Left colon (tissue), 2 donors: ENCODE data around the gene SETD6. TPM values are rescaled to one million over a fixed set of nuclear protein-coding genes. Genes with fewer than 3 reads are reported as not detected.

Experiments
- ATAC-seq: fragments of 200-7000 bp; cut with Tn5 transposase; one replicate; pipeline ENCODE4 v1.9.1; 2020; ENCODE audit warnings: mild to moderate bottlenecking, moderate library complexity
- DNase-seq, 2 donors: peaks; one replicate each; pipeline ENCODE4 v3.0.0-alpha.2; 2020
- intact Hi-C, 2 donors: fragments of 100-400 bp; cut with DNase I in 1 of 2; cut with micrococcal nuclease in 1 of 2; formaldehyde crosslinking; loops; one replicate each; pipeline versions ENCODE4 v1.11.2 to v1.14.0; 2022; cut with DNase I, micrococcal nuclease
- total RNA-seq, 2 donors: library from RNA; stranded (reverse); fragmentation: NEBNext Ultra II Directional; extraction: Animal tissue kit (Norgen Biotek cat#: 25700); gene quantifications; one replicate each; pipeline ENCODE4 v1.2.1, GENCODE V29; 2021
- donor health status: DM: no; HTN: no; CAD: no.
- donor health status: DM: yes; HTN: yes; CAD: no.

Gene SETD6
- total RNA-seq, 2 donors from 2014 or later, result 11.4 to 13.8 TPM

GRCh38 chr16:58492066-58492465 lies 23.3 kb upstream of the SETD6 start:
- intact Hi-C loops, result loop anchor here in 1 of 2 donors (10.0 kb wide), 1 partner anchor 157 kb away; no protein-coding TSS in a partner anchor
- ATAC-seq, result no peak
- no peak for DNase-seq

GRCh38 chr16:58492735-58493134 lies 22.6 kb upstream of the SETD6 start:
- intact Hi-C loops, result loop anchor here in 1 of 2 donors (10.0 kb wide), 1 partner anchor 158 kb away; no protein-coding TSS in a partner anchor
- DNase-seq (no peak), ATAC-seq (peak; percentile 42)

GRCh38 chr16:58493756-58494431 lies 21.4 kb upstream of the SETD6 start:
- no peak for DNase-seq
- ATAC-seq, result no peak
- intact Hi-C loops, result loop anchor here in 1 of 2 donors (10.0 kb wide), 1 partner anchor 159 kb away; no protein-coding TSS in a partner anchor

GRCh38 chr16:58494981-58495520 lies 20.3 kb upstream of the SETD6 start:
- ATAC-seq, result peak; percentile 35
- intact Hi-C loops, result loop anchor here in 1 of 2 donors (10.0 kb wide), 1 partner anchor 160 kb away; no protein-coding TSS in a partner anchor

GRCh38 chr16:58495521-58496331 lies 19.6 kb upstream of the SETD6 start:
- DNase-seq, result no peak
- ATAC-seq, result no peak
- intact Hi-C loops, result loop anchor here in 1 of 2 donors (10.0 kb wide), 1 partner anchor 161 kb away; no protein-coding TSS in a partner anchor

More at GRCh38 chr16:58494981-58495520, 20.3 kb upstream of the SETD6 start:
- DNase-seq, result peak; percentile 59 to 60

GRCh38 chr16:58497468-58497867 lies 17.8 kb upstream of the SETD6 start:
- ATAC-seq (no peak), DNase-seq (no peak)
- intact Hi-C loops, result loop anchor here in 1 of 2 donors (10.0 kb wide), 1 partner anchor 163 kb away; no protein-coding TSS in a partner anchor

GRCh38 chr16:58497935-58498334 lies 17.4 kb upstream of the SETD6 start:
- intact Hi-C loops, result loop anchor here in 1 of 2 donors (10.0 kb wide), 1 partner anchor 163 kb away; no protein-coding TSS in a partner anchor
- DNase-seq (no peak), ATAC-seq (no peak)

- intact Hi-C loops, result loop anchor here in 1 of 2 donors (10.0 kb wide), 1 partner anchor 164 kb away; no protein-coding TSS in a partner anchor
- ATAC-seq (no peak), DNase-seq (no peak)
Measured at GRCh38 chr16:58498341-58499091, 16.8 kb upstream of the SETD6 start.

GRCh38 chr16:58499092-58499511 lies 16.2 kb upstream of the SETD6 start:
- DNase-seq, result no peak
- intact Hi-C loops, result loop anchor here in 1 of 2 donors (10.0 kb wide), 1 partner anchor 164 kb away; no protein-coding TSS in a partner anchor
- no peak for ATAC-seq

- intact Hi-C loops, result loop anchor here in 1 of 2 donors (10.0 kb wide), 1 partner anchor 165 kb away; no protein-coding TSS in a partner anchor
- ATAC-seq, result peak; percentile 57
- DNase-seq, result peak; percentile 48 to 53
Measured at GRCh38 chr16:58499615-58500351, 15.5 kb upstream of the SETD6 start, which contains the start of gene NDRG4. TSS of gene NDRG4 (plus strand) at chr16:58500143. CDS start at chr16:58500249, 106 bp downstream.

GRCh38 chr16:58500430-58501241 lies 14.7 kb upstream of the SETD6 start:
- DNase-seq (no peak), ATAC-seq (peak; percentile 12)
- intact Hi-C loops, result no loop called here

GRCh38 chr16:58501242-58502131 lies 13.8 kb upstream of the SETD6 start:
- intact Hi-C loops, result no loop called here
- ATAC-seq, result peak; percentile 65
- peak in 1 of 2 donors; percentile 49 for DNase-seq

- DNase-seq, result no peak
- intact Hi-C loops, result no loop called here
Measured at GRCh38 chr16:58502217-58502921, 12.9 kb upstream of the SETD6 start.

GRCh38 chr16:58503166-58503862 lies 12.0 kb upstream of the SETD6 start:
- ATAC-seq (no peak), DNase-seq (no peak)
- intact Hi-C loops, result no loop called here

More at GRCh38 chr16:58502217-58502921, 12.9 kb upstream of the SETD6 start:
- ATAC-seq, result no peak
